PFSK-1 (cell line): ENCODE data around the gene SMPDL3B.

ENCODE experiments used
- FOXP2 ChIP-seq: optimal IDR thresholded peaks from 2 replicates; pipeline ENCODE3; 2011; ENCODE audit warnings: borderline replicate concordance, control low read depth, inconsistent platforms; ENCODE audit not compliant: insufficient read depth; ENCODE audit errors: extremely low read length, extremely low read depth
- POLR2AphosphoS5 ChIP-seq: IDR thresholded peaks from 2 replicates; pipeline ENCODE4 v1.6.1; 2012; ENCODE audit warnings: low read depth, mild to moderate bottlenecking, control low read depth, low read length, moderate library complexity
- REST ChIP-seq, 2 experiments: IDR thresholded peaks; 2 replicates each; pipeline versions ENCODE4 v1.6.1 to v1.8.0; 2011 to 2012; ENCODE audit warnings: low read depth in 2 of 2, low read length in 2 of 2, control low read depth in 1 of 2, inconsistent platforms in 1 of 2, mild to moderate bottlenecking in 1 of 2, moderate library complexity in 1 of 2; ENCODE audit not compliant: insufficient read depth in 1 of 2
- SIN3A ChIP-seq: IDR thresholded peaks from 2 replicates; pipeline ENCODE4 v1.6.1; 2012; ENCODE audit warnings: mild to moderate bottlenecking, low read length, moderate library complexity, borderline replicate concordance; ENCODE audit not compliant: insufficient read depth
- TAF1 ChIP-seq: IDR thresholded peaks from 2 replicates; pipeline ENCODE4 v1.6.1; 2012; ENCODE audit warnings: low read length, control low read depth, borderline replicate concordance; ENCODE audit not compliant: insufficient read depth

SMPDL3B gene

GRCh38 chr1:27945020-27945419 lies 10.2 kb downstream of the SMPDL3B start:
- no peak for TF ChIP-seq POLR2AphosphoS5
- TF ChIP-seq TAF1, result no peak
- no peak for TF ChIP-seq SIN3A
- no peak for TF ChIP-seq REST (IDR thresholded peaks at IDR 0.05; ENCODE audit: insufficient read depth in 1 of 2, low read depth in 2 of 2, low read length in 2 of 2)
- no peak for TF ChIP-seq FOXP2

- TF ChIP-seq REST (IDR thresholded peaks at IDR 0.05; ENCODE audit: insufficient read depth in 1 of 2, low read depth in 2 of 2, low read length in 2 of 2) (no peak), TAF1 (no peak), POLR2AphosphoS5 (no peak), FOXP2 (no peak), SIN3A (no peak)
Observed at GRCh38 chr1:27949027-27949426, 14.2 kb downstream of the SMPDL3B start.

GRCh38 chr1:27951396-27951795 lies 16.6 kb downstream of the SMPDL3B start:
- no peak for TF ChIP-seq FOXP2
- TF ChIP-seq TAF1, result no peak
- TF ChIP-seq SIN3A, result no peak

GRCh38 chr1:27952147-27952546 lies 17.3 kb downstream of the SMPDL3B start:
- TF ChIP-seq REST (IDR thresholded peaks at IDR 0.05; ENCODE audit: insufficient read depth in 1 of 2, low read depth in 2 of 2, low read length in 2 of 2) (no peak), SIN3A (no peak), POLR2AphosphoS5 (no peak), FOXP2 (no peak), TAF1 (no peak)

- TF ChIP-seq TAF1, result no peak
- no peak for TF ChIP-seq SIN3A
- no peak for TF ChIP-seq POLR2AphosphoS5
- TF ChIP-seq FOXP2, result no peak
- TF ChIP-seq REST (IDR thresholded peaks at IDR 0.05; ENCODE audit: insufficient read depth in 1 of 2, low read depth in 2 of 2, low read length in 2 of 2), result no peak
Observed at GRCh38 chr1:27954186-27954585, 19.4 kb downstream of the SMPDL3B start.
